Right lobe of liver (tissue), 6 donors: Measurements from ENCODE around the gene C3orf85. TPM values are rescaled to one million over a fixed set of nuclear protein-coding genes. Genes with fewer than 3 reads are reported as not detected.

Experiments
- ATAC-seq, 4 donors: fragments of 200-7000 bp; cut with Tn5 transposase; one replicate each; pipeline ENCODE4 v1.9.1; 2020; ENCODE audit warnings: mild to moderate bottlenecking in 4 of 4, moderate library complexity in 4 of 4
- DNase-seq, 3 donors: peaks; one replicate each; pipeline ENCODE4 v3.0.0-alpha.2; 2020
- H3K27ac ChIP-seq, 3 donors: fragments of 200-600 bp; one replicate each; pipeline ENCODE4 v1.8.0; 2022
- H3K27me3 ChIP-seq, 2 donors: fragments of 200-600 bp; one replicate each; pipeline ENCODE4 v1.8.0; 2022
- H3K36me3 ChIP-seq, 4 donors: fragments of 200-600 bp; sonication (generic) in 1 of 4; one replicate each; pipeline versions ENCODE4 v1.5.1 to v1.8.0; 2017 to 2022; ENCODE audit warnings: control low read depth in 1 of 4
- H3K4me1 ChIP-seq, 4 donors: fragments of 200-600 bp; sonication (generic) in 1 of 4; one replicate each; pipeline versions ENCODE4 v1.5.1 to v1.8.0; 2017 to 2022; ENCODE audit warnings: control low read depth in 1 of 4
- H3K4me3 ChIP-seq, 3 donors: fragments of 200-600 bp; one replicate each; pipeline ENCODE4 v1.8.0; 2022
- H3K9me3 ChIP-seq, 4 donors: fragments of 200-600 bp; sonication (generic) in 1 of 4; one replicate each; pipeline versions ENCODE4 v1.5.1 to v1.8.0; 2017 to 2022; ENCODE audit warnings: control low read depth in 1 of 4
- CTCF ChIP-seq, 4 donors: fragments of 200-600 bp in 3 of 4; fragments of 450-650 bp in 1 of 4; IDR thresholded peaks; one replicate each; pipeline versions ENCODE4 v1.5.1 to v1.8.0; 2016 to 2022; ENCODE audit warnings: antibody characterized with exemption in 4 of 4, mild to moderate bottlenecking in 2 of 4
- POLR2A ChIP-seq: fragments of 450-650 bp; IDR thresholded peaks from one replicate; pipeline ENCODE4 v1.6.1; 2017; ENCODE audit warnings: antibody characterized with exemption, mild to moderate bottlenecking
- WGBS: methylation state at CpG from one replicate; pipeline ENCODE4 v1.1.6; 2018; ENCODE audit warnings: low coverage, low lambda C conversion rate; ENCODE audit not compliant: insufficient coverage; ENCODE audit errors: missing lambda C conversion rate; 5-methylcytosine and 5-hydroxymethylcytosine counted together
- intact Hi-C, 2 donors: fragments of 100-400 bp; cut with DNase I; formaldehyde crosslinking; loops; one replicate each; pipeline versions ENCODE4 v1.11.2 to v1.14.1; 2022
- total RNA-seq, 6 experiments: library from RNA; depleted of rRNA in 2 of 6; stranded (reverse); fragments of >200 nt in 2 of 6; fragmentation: NEBNext Ultra II Directional in 3 of 6; extraction: Animal tissue kit (Norgen Biotek cat#: 25700) in 3 of 6; gene quantifications; one replicate each; pipeline versions ENCODE4 v1.1.0 to v1.2.4, GENCODE V29; 2016 to 2023
- donor health status: DM: no; HTN: yes; CAD: no.
- donor health status: DM: no; HTN: no; CAD: no.
- donor health status: DM: no; HTN: no; CAD: no.
- donor health status: DM: no; HTN: yes; CAD: no.
- donor health status: DM: no; HTN: yes; CAD: no.

Gene C3orf85
- total RNA-seq, 6 experiments from 2014 or later = 3.3 to 12.6 (median 9.5) TPM

DNA sequence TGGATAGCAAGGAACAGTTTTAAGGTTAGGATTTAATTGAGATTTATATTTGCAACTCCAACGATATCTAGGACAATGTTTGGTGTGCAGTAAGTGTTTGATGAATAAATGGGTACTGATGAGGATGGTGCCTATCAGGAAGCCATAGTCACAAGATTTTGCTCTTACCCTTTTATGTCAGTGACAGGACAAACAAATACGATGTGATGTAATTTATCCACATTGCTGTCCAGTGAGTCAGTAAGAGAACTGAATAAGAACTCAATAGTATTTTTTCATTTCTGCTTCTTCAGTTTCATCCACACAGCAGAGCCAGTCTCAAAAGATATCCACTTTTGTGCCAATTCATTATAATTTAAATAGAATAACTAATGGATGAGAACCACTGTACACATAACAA lies 18.5 kb downstream of the C3orf85 start:
- 41% methylated on average over 2 of the region's 2 CpGs for WGBS
- Histone ChIP-seq H3K36me3 (no peaks in the 10 kb centered on the region), H3K9me3 (no peaks in the 10 kb centered on the region), H3K27ac (no peak overlapping the region), H3K4me1 (peaks cover 0 to 12% (median 5%) of the 10 kb centered on the region in 4 donors), H3K27me3 (no peaks in the 10 kb centered on the region), H3K4me3 (no peak overlapping the region)
- DNase-seq (no peak), ATAC-seq (peak in 3 of 4 donors; percentile 56 to 72 (median 57))
- TF ChIP-seq CTCF (IDR thresholded peaks at IDR 0.05) (no peak), POLR2A (no peak)
- intact Hi-C loops = no loop called here

DNA sequence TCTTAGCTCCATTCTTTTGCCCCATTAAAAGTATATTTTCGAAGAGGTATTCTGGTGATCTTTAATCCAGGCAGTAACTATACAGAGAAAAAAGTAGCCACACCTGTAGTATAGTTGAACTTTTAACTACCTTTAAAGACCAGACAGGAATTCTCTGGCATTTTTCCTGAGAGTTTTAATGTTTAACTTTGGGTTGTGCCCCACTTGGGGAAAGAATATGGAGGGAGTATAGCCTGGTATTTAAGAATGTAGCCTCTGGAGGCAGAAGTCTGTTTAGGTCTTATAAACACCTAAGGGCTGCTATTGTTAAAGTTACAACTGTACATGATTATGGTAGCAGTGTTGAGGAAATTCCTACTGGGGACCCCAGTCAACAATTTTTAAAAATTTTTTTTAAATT lies 19.3 kb downstream of the C3orf85 start:
- intact Hi-C loops = no loop called here
- Histone ChIP-seq H3K36me3 (no peaks in the 10 kb centered on the region), H3K27me3 (no peaks in the 10 kb centered on the region), H3K4me1 (peaks cover 0 to 14% (median 5%) of the 10 kb centered on the region in 4 donors), H3K9me3 (no peaks in the 10 kb centered on the region), H3K27ac (no peak overlapping the region), H3K4me3 (no peak overlapping the region)
- TF ChIP-seq POLR2A (no peak), CTCF (IDR thresholded peaks at IDR 0.05) (no peak)
- 15% methylated on average over 1 of the region's 1 CpG for WGBS
- ATAC-seq (peak; percentile 73 to 92 (median 87)), DNase-seq (no peak)

DNA sequence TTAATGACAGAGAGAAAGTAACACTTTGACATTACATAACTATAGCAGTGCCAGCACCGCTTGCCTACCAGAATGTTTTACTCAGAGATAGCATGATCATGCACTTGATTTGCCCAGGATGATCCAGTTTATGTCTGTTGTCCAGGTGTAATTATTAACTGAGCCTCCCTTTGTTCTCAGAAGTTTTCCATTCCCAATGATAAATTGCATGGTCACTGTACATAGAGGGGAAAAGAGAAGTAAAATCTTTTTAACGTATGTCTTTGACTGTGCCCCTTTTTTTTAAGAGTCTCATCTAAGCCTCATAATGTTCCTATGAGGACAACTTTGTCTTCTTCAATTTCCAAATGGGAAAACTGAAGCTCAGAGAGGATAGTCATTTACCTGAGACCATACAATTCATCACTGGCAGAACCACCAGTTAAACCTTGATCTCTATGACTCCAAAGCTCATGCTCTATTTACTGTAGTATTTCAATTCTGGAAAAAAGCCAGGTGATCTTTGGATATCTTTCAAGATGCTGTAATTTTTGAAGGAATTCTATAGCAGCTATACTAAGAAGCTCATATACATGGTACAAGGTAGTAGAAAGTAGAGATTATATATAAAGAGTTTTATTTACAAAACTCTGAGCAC lies 25.1 kb downstream of the C3orf85 start:
- peak overlapping the region in 1 of 3 donors; percentile 0 for H3K4me3 ChIP-seq
- 18% methylated on average over 2 of the region's 2 CpGs for whole genome bisulfite sequencing
- TF ChIP-seq POLR2A (no peak), CTCF (IDR thresholded peaks at IDR 0.05) (no peak)
- ATAC-seq = peak; percentile 85 to 92 (median 91)
- H3K27ac ChIP-seq = peak overlapping the region; percentile 33 to 66 (median 57)
- DNase-seq = no peak
- no peaks in the 10 kb centered on the region for H3K36me3 ChIP-seq
- intact Hi-C loops = no loop called here
- no peaks in the 10 kb centered on the region for H3K27me3 ChIP-seq
- peaks cover 0 to 13% (median 4%) of the 10 kb centered on the region in 4 donors for H3K4me1 ChIP-seq
- H3K9me3 ChIP-seq = no peaks in the 10 kb centered on the region

- 80% methylated on average over 4 of the region's 4 CpGs for WGBS
- Histone ChIP-seq H3K9me3 (no peaks in the 10 kb centered on the region), H3K4me1 (peaks cover 0 to 10% (median 4%) of the 10 kb centered on the region in 4 donors), H3K36me3 (no peaks in the 10 kb centered on the region), H3K4me3 (no peak overlapping the region), H3K27me3 (no peaks in the 10 kb centered on the region), H3K27ac (no peak overlapping the region)
- DNase-seq (no peak), ATAC-seq (no peak)
- intact Hi-C loops = no loop called here
- TF ChIP-seq POLR2A (no peak), CTCF (IDR thresholded peaks at IDR 0.05) (no peak)
Measured at GRCh38 chr3:109165905-109166304, 29.4 kb downstream of the C3orf85 start.
